Neural cell (in vitro differentiated cells): ENCODE data around the gene SH3RF3.

Experiments used
- CTCF ChIP-seq: fragments of 450-650 bp; IDR thresholded peaks from 2 replicates; pipeline ENCODE4 v1.5.1; 2014; ENCODE audit warnings: antibody characterized with exemption, mild to moderate bottlenecking, moderate library complexity; ENCODE audit not compliant: poor library complexity, severe bottlenecking
- EP300 ChIP-seq: fragments of 450-650 bp; conservative IDR thresholded peaks from 2 replicates; pipeline ENCODE4 v1.6.1; 2014; ENCODE audit warnings: antibody characterized with exemption, mild to moderate bottlenecking, moderate library complexity; ENCODE audit not compliant: poor library complexity, severe bottlenecking
- EZH2 ChIP-seq: fragments of 200-600, 300-800 bp; shearing (Covaris generic), sonication (generic); IDR thresholded peaks from 2 replicates; pipeline ENCODE4 v1.6.1; 2014; ENCODE audit warnings: antibody characterized with exemption, low read length, borderline replicate concordance, mild to moderate bottlenecking; ENCODE audit not compliant: insufficient read depth, poor library complexity, severe bottlenecking
- MXI1 ChIP-seq: fragments of 450-650 bp; conservative IDR thresholded peaks from 2 replicates; pipeline ENCODE4 v1.6.1; 2014; ENCODE audit warnings: antibody characterized with exemption, mild to moderate bottlenecking; ENCODE audit not compliant: poor library complexity, severe bottlenecking
- POLR2AphosphoS5 ChIP-seq: IDR thresholded peaks from 2 replicates; pipeline ENCODE4 v1.6.1; 2012
- RAD21 ChIP-seq: fragments of 450-650 bp; conservative IDR thresholded peaks from 2 replicates; pipeline ENCODE4 v1.6.1; 2014; ENCODE audit warnings: antibody characterized with exemption, mild to moderate bottlenecking, moderate library complexity
- TAF1 ChIP-seq: IDR thresholded peaks from 2 replicates; pipeline ENCODE4 v1.6.1; 2012; ENCODE audit warnings: low read depth

- TF ChIP-seq CTCF (no peak), EP300 (no peak), POLR2AphosphoS5 (no peak), TAF1 (no peak), MXI1 (no peak), EZH2 (no peak), RAD21 (no peak)
These were observed 72.7 kb downstream of the SH3RF3 start for GRCh38 chr2:109201465-109202327.
